ENCODE measurements around the gene FRMD6.

FRMD6 gene

DNA sequence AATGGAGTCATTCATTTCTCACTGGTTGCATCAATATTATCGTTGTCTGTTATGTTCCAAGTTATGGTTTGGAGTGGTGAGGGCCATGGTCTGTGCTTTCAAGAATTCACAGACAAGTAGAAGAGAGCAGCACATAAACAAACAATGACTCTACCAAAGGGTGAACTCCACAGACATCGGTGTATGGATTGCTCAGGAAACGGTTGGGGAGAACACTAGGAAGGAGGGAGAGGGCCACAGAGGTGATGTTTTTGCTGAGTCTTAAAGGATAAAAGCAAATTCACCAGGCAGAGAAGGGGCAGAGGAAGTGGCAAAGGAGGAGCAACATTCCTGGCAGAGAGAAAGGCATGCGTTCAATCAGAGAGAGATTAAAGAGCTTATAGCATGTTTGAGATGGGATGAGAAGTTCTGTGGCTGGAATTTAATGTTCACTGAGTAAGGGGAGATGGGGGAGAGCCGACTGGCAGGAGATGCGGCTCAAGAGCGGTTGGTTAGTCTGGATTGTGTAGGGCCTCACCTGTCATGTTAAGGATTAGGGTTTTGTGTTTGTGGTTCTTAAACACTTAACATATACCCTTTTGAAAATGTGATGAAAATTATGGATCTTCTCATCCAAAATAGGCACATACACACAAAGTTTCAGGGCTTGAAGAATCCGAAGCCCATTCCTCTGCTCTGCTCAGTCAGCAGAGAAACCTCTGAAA lies 42.3 kb upstream of the FRMD6 start:
- TF ChIP-seq, protein P1, sequence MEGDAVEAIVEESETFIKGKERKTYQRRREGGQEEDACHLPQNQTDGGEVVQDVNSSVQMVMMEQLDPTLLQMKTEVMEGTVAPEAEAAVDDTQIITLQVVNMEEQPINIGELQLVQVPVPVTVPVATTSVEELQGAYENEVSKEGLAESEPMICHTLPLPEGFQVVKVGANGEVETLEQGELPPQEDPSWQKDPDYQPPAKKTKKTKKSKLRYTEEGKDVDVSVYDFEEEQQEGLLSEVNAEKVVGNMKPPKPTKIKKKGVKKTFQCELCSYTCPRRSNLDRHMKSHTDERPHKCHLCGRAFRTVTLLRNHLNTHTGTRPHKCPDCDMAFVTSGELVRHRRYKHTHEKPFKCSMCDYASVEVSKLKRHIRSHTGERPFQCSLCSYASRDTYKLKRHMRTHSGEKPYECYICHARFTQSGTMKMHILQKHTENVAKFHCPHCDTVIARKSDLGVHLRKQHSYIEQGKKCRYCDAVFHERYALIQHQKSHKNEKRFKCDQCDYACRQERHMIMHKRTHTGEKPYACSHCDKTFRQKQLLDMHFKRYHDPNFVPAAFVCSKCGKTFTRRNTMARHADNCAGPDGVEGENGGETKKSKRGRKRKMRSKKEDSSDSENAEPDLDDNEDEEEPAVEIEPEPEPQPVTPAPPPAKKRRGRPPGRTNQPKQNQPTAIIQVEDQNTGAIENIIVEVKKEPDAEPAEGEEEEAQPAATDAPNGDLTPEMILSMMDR (IDR thresholded peaks at IDR 0.05; ENCODE audit: insufficient read depth, low read depth, low read length, missing control alignments): no peak
- H3K4me3 ChIP-seq (ENCODE audit: low read length): no peak overlapping the region
- no peak for DNase-seq (ENCODE audit: low read depth)

DNA sequence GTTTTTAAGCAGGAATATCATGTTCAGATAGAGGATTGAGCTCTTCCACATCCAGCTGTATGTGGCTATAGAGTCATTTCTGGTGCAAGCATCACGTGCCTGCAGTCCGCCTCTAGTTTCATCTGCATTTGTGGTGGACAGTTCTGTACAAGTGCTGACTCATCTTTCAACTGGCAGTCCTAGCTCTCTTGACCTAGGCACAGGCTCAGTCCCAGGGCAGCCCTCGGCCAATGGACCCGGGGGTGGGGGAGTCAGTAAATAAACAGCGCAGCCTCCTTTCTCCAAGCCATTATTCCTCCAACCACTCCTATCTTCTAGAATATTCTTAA lies 41.8 kb upstream of the FRMD6 start:
- DNase-seq (ENCODE audit: low read depth): no peak
- H3K4me3 ChIP-seq (ENCODE audit: low read length): no peak overlapping the region
- TF ChIP-seq, protein P1 (IDR thresholded peaks at IDR 0.05; ENCODE audit: insufficient read depth, low read depth, low read length, missing control alignments): no peak

GRCh38 chr14:51610771-51611170 lies 40.9 kb upstream of the FRMD6 start:
- DNase-seq (ENCODE audit: low read depth): no peak
- H3K4me3 ChIP-seq (ENCODE audit: low read length): no peak overlapping the region
- TF ChIP-seq, protein P1 (IDR thresholded peaks at IDR 0.05; ENCODE audit: insufficient read depth, low read depth, low read length, missing control alignments): no peak

DNA sequence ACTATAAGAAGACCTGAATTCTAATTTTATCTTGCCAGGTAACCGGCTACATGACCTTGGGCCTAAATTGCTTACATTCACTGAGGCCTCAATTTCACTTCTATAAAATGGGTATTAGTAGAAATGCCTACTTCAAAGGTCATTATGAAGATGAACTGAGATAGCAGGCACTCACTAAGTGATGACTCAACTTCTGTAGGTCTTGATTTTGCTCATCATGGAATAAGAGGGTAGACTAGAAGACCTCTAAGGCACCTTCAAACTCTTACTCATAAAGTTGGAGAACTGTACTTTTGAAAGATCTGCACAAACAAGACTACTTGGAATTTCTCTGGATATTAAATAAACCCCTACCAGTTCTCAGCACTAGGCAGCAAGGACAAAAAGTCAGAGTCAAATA lies 39.3 kb upstream of the FRMD6 start:
- no peak for DNase-seq (ENCODE audit: low read depth)
- TF ChIP-seq, protein P1 (IDR thresholded peaks at IDR 0.05; ENCODE audit: insufficient read depth, low read depth, low read length, missing control alignments): no peak
- no peak overlapping the region for H3K4me3 ChIP-seq (ENCODE audit: low read length)

DNA sequence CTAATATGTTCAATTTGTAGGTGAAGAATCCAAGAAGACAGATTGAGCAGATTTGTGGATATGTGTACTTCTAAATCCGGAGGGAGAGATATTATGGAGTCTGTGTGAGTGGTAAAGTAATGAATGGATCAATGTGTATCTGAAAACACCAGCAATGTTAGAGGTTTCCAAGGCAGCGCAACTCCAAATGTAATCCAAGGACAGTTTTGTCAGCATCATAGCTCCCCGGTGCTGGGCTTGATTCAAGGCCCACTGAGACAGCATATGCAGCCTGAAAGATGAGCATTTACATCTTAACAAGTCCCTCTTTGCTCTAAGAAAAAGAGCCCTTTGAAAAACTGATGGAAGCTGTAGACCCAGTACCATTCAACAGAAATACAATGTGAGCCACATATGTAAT lies 38.3 kb upstream of the FRMD6 start:
- no peak overlapping the region for H3K4me3 ChIP-seq (ENCODE audit: low read length)
- TF ChIP-seq, protein P1 (IDR thresholded peaks at IDR 0.05; ENCODE audit: insufficient read depth, low read depth, low read length, missing control alignments): no peak
- DNase-seq (ENCODE audit: low read depth): no peak

GRCh38 chr14:51614707-51615106 lies 37.0 kb upstream of the FRMD6 start:
- TF ChIP-seq, protein P1 (IDR thresholded peaks at IDR 0.05; ENCODE audit: insufficient read depth, low read depth, low read length, missing control alignments): no peak
- no peak overlapping the region for H3K4me3 ChIP-seq (ENCODE audit: low read length)
- no peak for DNase-seq (ENCODE audit: low read depth)

DNA sequence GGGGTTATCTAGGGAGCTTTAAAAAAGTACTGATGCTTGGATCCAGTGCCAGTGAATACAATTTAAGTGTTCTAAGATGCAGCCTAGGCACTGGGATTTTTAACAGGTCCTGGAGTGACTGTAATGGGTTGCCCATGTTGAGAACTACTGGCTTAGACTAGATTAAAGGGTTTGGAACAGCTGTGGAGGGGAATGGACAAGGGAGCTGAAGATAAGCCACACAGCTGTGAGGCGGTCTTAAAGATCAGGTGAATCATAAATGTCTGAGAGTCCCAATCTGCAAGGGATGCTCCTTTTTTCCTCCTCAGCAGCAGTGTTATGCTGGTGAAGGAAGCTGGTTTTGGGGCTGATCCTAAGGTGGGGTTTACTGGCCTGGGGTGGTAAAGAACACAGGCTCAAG lies 35.5 kb upstream of the FRMD6 start:
- no peak for DNase-seq (ENCODE audit: low read depth)
- TF ChIP-seq, protein P1 (IDR thresholded peaks at IDR 0.05; ENCODE audit: insufficient read depth, low read depth, low read length, missing control alignments): no peak
- no peak overlapping the region for H3K4me3 ChIP-seq (ENCODE audit: low read length)

All from epithelial cell of esophagus (primary cell).